ENCODE results near the gene CFAP410.
A peak's percentile ranks its signal among the peaks of the same experiment; 100 is the strongest.

The CFAP410 gene

DNA sequence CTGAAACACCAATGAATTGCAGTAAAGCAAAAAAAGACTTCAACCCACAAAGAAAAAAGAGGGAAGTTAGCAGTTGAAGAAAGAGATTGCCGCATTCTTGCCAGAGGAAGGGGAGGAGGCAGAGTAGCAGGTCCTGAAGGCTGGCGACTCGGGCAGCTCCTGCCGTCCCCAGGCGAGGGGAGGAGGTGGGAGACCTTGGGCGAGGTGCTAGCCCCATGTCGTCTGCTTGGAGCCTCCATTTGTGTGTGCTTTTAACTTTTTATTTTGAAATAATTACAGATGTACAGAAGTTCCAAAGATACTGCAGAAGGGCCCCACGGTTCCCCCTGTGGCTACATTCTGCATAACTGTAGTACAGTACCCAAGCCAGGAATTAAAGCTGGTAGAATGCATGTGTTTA is 21.0 kb upstream of the CFAP410 start:
- DNase-seq, result no peak
- Mint-ChIP-seq H3K4me1 (peaks cover 7% of the 10 kb centered on the region), H3K36me3 (ENCODE audit: low read depth) (peaks cover 7% of the 10 kb centered on the region), H3K27ac (no peak overlapping the region), H3K27me3 (ENCODE audit: low read depth, poor library complexity) (peaks cover 8% of the 10 kb centered on the region), H3K4me3 (no peak overlapping the region), H3K9me3 (peaks cover 37% of the 10 kb centered on the region)
- TF ChIP-seq, protein P1, sequence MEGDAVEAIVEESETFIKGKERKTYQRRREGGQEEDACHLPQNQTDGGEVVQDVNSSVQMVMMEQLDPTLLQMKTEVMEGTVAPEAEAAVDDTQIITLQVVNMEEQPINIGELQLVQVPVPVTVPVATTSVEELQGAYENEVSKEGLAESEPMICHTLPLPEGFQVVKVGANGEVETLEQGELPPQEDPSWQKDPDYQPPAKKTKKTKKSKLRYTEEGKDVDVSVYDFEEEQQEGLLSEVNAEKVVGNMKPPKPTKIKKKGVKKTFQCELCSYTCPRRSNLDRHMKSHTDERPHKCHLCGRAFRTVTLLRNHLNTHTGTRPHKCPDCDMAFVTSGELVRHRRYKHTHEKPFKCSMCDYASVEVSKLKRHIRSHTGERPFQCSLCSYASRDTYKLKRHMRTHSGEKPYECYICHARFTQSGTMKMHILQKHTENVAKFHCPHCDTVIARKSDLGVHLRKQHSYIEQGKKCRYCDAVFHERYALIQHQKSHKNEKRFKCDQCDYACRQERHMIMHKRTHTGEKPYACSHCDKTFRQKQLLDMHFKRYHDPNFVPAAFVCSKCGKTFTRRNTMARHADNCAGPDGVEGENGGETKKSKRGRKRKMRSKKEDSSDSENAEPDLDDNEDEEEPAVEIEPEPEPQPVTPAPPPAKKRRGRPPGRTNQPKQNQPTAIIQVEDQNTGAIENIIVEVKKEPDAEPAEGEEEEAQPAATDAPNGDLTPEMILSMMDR (IDR thresholded peaks at IDR 0.05), result peak; percentile 10

GRCh38 chr21:44359396-44359795 is 20.2 kb upstream of the CFAP410 start:
- H3K4me3 Mint-ChIP-seq, result no peak overlapping the region

GRCh38 chr21:44357064-44357837 is 18.1 kb upstream of the CFAP410 start:
- TF ChIP-seq, protein P1 (IDR thresholded peaks at IDR 0.05), result no peak
- Mint-ChIP-seq H3K27me3 (ENCODE audit: low read depth, poor library complexity) (peaks cover 9% of the 10 kb centered on the region), H3K4me3 (no peak overlapping the region), H3K27ac (no peak overlapping the region), H3K9me3 (peaks cover 14% of the 10 kb centered on the region), H3K4me1 (peaks cover 35% of the 10 kb centered on the region), H3K36me3 (ENCODE audit: low read depth) (no peaks in the 10 kb centered on the region)
- no peak for DNase-seq

More at GRCh38 chr21:44359396-44359795, 20.2 kb upstream of the CFAP410 start:
- TF ChIP-seq, protein P1 (IDR thresholded peaks at IDR 0.05), result no peak
- no peak for DNase-seq
- H3K27me3 Mint-ChIP-seq (ENCODE audit: low read depth, poor library complexity), result peaks cover 8% of the 10 kb centered on the region
- H3K36me3 Mint-ChIP-seq (ENCODE audit: low read depth), result peaks cover 7% of the 10 kb centered on the region
- H3K27ac Mint-ChIP-seq, result no peak overlapping the region
- H3K9me3 Mint-ChIP-seq, result peaks cover 35% of the 10 kb centered on the region
- H3K4me1 Mint-ChIP-seq, result peaks cover 15% of the 10 kb centered on the region

DNA sequence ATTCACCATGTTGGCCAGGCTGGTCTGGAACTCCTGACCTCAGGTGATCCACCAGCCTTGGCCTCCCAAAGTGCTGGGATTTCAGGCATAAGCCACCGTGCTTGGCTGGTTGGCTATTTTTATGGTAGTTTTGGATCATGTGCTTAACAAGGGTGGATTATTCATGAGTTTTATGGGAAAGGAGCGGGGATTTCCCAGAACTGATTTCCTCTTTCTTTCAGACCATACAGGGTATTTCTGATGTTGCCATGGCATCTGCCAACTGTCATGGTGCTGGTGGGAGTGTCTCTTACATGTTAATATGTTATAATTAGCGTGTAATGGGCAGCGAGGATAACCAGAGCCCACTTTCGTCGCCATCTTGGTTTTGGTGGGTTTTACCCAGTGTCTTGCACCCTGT is 17.4 kb upstream of the CFAP410 start:
- no peak for DNase-seq
- Mint-ChIP-seq H3K36me3 (ENCODE audit: low read depth) (no peaks in the 10 kb centered on the region), H3K4me1 (peaks cover 40% of the 10 kb centered on the region), H3K9me3 (peaks cover 14% of the 10 kb centered on the region), H3K4me3 (no peak overlapping the region), H3K27ac (no peak overlapping the region), H3K27me3 (ENCODE audit: low read depth, poor library complexity) (peaks cover 5% of the 10 kb centered on the region)
- TF ChIP-seq, protein P1 (IDR thresholded peaks at IDR 0.05), result no peak

DNA sequence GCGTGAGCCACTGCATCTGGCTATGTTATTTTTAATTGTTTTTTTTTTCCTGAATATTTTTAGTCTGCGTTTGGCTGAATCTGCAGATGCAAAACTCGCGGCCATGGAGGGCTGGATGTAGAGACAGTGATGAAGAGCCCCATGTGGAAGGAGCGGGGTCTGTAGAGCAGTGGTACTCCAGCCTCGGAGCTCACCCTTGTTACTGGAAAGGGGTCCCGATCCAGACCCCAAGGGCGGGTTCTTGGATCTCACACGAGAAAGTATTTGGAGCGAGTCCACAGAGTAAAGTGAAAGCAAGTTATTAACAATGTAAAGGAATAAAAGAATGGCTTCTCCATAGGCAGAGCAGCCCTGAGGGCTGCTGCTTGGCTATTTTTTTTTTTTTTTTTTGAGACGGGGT is 17.0 kb upstream of the CFAP410 start:
- Mint-ChIP-seq H3K36me3 (ENCODE audit: low read depth) (no peaks in the 10 kb centered on the region), H3K27me3 (ENCODE audit: low read depth, poor library complexity) (peaks cover 5% of the 10 kb centered on the region), H3K27ac (peak overlapping the region; percentile 22), H3K9me3 (peaks cover 12% of the 10 kb centered on the region), H3K4me3 (no peak overlapping the region), H3K4me1 (peaks cover 40% of the 10 kb centered on the region)
- DNase-seq, result no peak
- TF ChIP-seq, protein P1 (IDR thresholded peaks at IDR 0.05), result no peak

All from nephron progenitor cell (in vitro differentiated cells).